ENCODE results near the gene RINT1.
"Not testable (repeated sequence)": the region's sequence is repeated elsewhere in the genome, so short reads cannot be mapped to it uniquely, and the experiment has no call there.

RINT1 gene

DNA sequence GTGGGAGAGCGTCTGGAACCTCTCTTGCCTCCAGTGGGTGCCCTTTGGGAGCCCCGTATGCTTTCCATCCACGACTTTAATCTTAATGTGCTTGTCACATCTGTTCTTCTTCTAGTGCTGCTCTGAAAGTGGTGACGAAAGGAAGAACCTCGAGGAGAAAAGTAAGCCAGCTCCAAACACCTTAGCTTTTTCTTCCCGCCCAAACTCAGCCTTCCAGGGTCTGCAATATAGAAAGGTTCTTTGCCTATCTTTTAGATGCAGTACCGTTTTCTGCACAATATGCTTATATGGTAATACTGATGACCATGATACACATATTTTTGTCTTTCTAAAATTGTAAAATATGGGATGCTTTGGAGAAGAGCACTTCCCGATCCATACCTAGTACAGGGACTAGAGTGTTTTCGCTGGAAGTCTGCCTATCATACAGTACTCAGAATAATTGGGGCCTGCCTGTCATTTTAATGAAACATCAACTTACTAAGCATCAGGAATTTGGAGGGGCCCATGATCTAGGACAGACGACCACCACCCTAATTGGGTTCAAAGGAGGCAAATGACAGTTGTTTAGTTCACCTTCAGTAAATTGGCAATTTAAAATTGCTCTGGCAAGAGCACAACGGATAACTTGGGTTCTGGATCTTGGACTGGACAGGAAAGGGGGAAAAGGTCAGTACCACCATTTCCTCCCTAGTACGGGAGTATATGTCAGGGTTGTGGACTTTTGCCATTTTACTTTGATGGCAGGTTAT is 884 bp downstream of the RINT1 start:
- DNase-seq = no peak

DNA sequence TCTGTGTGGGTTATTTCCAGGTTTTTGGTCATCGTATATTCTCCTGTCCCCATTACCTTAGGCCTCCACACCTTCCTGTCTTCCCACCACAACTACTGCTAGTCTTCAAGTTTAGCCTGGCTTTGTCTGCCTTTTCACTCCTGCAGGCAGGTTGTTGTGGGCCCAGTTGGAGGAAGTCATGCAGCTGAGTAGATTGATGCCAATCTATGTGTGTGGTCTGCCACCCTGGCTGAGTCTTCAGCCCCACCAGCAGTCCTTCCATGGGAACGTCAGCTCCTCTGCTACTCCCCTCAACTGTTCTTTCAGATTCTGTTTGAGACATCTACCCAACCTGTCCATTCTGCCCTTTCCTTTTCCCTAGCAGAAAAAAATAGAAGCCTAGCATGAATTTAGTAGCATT is 6.3 kb downstream of the RINT1 start:
- DNase-seq = no peak

DNA sequence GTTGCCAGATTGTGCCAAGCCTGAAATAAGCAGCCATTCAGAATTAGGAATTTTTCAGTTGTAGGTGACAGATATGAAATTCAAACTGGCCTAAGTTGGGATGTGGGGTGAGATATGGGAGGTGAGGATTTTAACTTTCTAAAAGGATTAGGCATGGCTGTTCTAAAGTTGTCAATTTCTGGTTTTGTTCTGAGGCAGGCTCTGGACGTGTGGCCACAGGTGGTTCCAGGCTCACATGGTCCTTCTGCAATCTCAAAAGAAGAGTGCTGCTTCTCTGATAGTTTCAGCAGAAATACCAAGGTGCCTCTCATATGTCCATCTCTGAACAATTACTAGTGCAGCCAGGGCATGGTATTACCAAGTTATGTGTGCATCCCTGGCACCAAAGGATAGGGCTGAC is 27.9 kb downstream of the RINT1 start:
- DNase-seq = no peak

DNA sequence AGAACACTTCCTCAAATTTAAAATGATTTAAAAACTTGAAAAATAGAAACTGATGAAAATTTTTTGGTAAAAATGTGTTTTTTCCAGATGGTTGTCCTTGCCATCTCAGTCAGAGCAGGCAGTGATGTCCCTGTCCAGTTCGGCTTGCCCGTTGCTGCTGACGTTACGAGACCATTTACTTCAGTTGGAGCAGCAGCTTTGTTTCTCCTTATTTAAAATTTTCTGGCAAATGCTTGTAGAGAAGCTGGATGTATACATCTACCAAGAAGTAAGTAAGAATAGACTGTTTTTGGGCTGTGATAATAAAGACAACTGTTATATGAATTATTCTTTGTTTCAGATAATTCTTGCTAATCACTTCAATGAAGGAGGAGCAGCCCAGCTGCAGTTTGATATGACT is 33.2 kb downstream of the RINT1 start:
- DNase-seq = no peak

DNA sequence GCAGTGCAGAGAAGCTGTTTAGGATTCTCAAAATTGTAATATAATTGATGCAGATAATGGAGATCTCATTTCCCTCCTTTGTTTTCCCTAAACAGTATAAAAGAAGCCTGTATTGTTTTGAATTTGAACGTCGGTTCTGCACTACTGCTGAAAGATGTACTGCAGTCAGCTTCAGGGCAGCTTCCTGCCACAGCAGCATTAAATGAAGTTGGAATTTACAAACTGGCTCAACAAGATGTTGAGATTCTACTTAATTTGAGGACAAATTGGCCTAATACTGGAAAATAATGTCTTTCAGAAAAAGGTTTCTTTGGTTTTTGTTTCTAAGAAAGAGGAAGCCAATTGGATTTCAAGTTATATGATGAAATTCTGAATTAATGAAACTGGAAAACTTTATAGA is 35.0 kb downstream of the RINT1 start:
- DNase-seq = no peak

DNA sequence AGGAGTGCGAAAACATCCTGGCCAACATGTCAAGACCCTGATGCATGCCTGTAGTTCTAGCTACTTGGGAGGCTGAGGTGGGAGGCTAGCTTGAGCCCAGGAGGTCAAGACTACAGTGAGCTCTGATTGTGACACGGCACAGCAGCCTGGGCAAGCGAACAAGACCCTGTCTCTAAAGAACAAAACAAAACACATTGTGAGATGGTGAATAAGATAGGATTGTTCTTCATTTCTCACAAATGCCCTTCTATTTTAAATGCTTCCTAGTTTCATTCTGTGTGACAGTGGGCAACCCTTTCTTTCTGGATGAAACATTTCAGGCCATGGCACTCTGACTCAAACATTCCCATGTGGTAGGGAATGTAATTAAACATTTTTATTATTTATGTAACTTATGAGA is 35.8 kb downstream of the RINT1 start:
- DNase-seq = no peak

DNA sequence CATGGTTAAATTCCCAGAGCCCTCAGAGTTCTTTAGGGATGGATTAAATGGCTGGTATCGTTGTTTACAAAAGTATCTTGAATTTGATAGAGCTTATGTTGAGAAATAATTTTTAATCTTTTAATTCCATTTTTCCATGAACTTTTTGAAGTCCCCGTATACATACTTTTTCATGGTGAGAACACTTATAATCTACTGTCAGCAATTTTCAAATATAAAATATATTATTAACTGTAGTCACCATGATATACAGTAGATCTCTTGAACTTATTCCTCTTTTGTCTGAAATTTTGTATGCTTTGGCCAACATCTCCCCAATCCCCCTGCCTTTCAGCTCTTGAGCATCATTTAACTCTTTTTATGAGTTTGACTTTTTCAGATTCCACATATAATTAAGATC is 39.9 kb downstream of the RINT1 start:
- no peak for DNase-seq

DNA sequence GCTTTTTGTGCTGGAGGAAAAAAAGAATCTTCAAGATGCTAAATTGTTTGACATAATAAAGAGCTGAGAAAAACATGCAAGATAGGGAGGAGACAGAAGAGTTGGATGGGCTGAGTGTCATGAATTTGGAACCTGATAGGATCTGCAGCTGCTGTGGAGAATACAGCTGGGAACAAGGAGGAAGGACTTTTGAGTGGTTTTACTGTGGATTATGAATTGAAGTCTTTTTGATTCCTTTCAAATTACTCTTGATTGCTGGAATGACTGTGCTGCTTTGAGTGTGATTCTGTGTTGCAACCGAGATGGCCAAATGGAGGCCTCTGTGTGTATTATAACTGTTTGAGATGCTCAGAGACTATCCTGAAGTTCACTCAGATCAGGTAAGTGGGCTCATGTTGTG is 45.2 kb downstream of the RINT1 start:
- no peak for DNase-seq

DNA sequence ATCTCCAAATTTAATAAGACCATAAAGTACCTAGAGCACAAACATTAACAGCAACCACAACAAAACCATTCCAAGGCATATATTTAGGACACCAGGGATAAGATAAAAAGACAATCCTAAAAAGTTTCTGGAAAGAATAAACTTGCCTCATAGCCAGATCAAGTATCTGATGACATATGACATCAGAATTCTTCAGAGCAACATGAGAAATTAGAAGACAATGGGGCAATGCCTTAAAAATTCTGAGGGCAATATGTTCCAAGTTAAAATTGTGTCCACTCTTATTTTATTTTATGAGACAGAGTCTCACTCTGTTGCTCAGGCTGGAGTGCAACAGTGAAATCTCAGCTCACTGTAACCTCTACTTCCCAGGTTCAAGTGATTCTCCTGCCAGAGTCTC is 46.5 kb downstream of the RINT1 start:
- DNase-seq = no peak

DNA sequence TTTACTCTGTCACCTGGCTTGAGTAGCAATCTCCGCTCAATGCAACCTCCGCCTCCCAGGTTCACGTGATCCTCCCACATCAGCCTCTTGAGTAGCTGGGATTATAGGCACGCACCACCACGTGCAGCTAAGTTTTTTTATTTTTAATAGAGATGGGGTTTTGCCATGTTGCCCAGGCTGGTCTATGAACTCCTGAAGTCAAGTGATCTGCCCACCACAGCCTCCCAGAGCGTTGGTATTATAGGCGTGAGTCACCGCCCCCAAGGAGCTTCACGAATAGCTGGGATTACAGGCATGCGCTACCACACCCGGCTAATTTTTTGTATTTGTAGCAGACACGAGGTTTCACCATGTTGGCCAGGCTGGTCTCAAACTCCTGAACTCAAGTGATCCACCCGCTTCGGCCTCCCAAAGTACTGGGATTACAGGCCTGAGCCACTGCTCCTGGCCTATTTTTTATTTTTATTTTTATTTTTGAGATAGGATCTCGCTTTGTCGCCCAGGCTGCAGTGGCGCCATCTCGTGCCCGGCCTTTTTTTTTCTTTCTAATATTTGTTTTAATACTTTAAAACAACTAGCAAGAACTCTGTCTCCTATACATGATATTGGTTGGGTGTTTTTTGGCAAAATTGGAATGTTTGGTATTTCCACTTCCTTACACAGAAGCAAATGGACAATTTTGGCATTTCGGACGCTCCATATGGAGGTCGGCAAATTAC is 48.2 kb downstream of the RINT1 start:
- DNase-seq = no peak

DNA sequence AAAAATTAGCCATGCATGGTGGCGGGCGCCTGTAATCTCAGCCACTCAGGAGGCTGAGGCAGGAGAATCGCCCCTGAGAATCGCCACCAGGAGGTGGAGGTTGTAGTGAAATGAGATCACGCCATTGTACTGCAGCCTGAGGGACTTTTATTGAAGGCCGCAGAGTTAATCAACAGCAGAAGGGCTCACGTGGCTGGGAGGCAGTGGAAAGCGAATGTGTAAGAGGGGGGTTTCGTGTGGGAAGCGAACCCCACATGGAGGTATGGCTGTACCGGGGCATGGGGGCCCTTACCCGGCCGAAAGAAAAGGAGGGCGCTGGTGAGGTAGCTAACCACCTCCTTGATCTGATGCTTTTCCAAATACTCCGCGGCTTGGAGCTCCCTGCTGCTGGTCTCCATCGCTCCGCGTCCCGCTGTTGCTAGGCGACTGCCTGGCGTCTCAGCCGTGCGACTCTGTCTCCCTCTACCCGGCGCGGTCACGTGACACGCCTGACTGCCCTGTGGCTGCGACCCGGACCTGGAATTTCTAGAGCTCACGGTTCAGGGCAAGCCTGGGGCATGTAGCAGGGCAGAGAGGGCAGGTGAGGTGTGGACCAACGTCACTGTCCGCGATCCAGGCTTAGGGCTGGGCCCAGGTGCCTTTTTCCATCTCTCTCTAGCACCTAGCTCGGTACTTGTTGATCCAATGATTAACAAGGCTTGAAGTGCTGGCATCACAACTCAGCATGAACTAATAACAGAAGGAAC is 49.2 kb downstream of the RINT1 start, which contains the start of gene EFCAB10:
Gene EFCAB10 (minus strand): TSS at position 428 of the 746 bp plus-strand sequence. CDS start 30 bp downstream, at position 398.
- DNase-seq = peak; percentile 90

DNA sequence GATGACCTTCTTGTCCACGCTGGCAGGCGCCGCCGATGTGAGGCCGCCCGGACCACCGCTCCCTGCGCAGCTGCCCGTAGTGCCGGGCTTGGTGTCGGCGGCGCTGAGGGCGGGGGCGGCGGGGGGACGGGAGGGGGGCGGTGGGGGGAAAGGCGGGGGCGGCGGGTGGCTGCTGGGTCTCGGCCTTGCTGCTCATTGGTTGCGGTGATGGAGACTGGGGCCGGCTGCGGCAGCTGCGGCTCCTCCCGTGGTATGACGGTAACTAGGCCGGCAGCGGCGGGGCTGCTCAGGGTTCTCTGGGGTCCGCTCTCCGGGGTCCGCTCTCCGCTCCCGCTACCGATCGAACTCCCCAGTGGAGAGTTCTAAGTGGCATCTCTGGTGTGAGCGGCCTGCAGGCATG is 51.1 kb downstream of the RINT1 start:
- DNase-seq = no peak

DNA sequence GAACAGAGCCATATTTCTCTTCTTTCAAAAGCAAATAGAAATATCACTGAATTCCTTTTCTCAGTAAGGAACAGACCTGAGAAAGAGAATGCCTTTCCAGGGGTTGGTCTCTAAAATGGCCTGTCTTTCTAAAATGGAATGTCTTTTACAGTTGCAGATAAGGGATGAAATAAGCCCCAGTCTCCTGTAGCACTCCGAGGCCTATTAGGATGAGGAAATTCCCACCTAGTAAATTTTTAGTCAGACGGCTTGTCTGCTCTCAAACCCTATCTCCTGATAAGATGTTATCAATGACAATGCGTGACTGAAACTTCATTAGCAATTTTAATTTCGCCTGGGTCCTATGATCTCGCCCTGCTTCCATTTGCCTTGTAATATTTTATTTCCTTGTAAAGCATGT is 52.2 kb downstream of the RINT1 start:
- DNase-seq = no peak

DNA sequence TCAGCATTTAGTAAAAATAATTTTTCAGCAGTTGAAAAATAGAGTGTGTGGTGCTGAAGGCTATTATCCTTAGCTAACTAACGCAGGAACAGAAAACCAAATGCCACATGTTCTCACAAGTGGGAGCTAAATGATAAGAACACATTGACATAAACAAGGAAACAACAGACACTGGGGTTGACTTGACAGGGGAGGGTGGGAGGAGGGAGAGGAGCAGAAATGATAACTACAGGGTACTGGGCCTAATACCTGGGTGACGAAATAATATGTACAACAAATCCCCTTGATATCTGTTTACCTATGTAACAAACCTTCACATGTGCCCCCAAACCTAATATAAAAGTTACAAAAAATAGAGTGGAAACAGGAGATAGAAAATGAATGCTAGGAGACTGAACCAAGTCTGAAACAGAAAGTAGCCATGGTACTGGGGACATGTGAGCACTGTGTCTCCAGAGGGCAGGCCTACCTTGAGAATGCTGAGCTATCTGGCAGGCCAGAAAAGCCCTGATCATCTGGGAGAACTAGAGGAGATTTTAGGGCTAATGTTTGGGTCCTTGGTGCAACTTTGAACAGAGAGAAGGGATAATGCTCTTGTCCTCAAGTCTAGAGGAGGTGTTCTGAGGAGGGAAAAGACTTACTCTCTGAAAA is 54.0 kb downstream of the RINT1 start:
- DNase-seq = no peak

DNA sequence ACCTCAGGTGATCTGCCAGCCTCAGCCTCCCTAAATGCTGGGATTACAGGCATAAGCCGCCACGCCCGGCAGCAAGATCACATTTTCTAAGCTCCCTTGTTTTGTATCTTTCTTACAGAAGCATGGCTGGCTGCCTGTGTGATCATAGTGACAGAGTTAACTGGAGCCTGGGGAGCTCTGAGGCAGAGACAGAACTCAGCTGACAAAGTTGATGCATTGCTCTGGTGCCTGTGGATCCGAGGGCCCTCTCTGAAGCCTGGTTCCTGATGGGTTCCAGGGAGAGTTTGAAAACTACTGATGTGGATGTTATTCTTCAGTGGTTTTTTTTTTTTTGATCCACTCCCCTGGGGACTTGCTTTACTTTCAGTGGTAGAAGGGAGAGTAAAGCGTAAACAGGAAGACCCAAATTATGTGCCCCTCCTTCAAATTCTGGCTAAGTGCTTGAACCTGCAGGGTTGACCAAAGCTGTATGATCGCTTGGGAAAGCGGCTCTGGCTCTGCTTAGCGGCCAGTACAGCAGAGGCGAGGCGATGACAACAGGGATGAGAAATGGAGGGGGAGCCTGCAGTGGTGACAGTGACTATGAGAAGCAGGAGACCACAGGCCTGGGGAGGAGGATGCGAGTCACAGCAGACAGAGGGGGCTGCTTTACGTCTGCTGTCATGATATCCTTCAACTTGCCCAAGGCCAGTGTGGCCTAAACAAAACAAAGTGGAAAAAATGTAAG is 56.1 kb downstream of the RINT1 start:
- DNase-seq = no peak

DNA sequence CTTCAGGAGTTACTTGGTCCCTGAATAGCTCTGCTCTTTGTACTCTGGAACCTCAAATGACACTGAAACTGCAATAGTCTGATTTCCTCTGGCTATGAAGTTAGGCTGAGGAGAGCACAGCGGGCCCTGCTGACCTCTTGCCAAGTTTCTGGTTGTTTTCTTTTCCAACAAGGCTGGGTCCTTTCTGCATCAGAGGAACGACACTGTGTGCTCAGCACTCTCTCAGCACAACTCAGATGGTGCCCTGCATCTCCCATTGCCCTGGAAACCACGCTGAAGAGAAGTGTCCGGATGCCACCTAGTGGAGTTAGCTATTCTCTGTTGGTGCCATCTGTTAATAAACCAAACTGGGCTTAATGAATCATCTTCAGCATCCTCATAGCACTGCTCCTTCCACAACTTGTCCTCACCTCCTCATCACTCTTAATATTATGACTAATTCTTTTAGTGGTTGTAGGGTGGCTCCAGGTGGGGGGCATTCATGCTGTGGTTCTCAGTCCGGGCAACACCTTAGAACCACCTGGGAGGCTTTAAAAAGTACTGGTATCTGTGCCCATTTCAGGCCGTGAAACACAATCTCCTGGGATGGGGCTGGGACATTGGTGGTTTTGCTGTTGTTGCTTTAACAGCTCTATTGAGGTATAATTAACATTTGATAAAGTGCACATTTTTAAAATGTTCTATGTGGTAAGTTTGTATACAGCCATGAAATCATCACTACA is 57.5 kb downstream of the RINT1 start:
- DNase-seq = peak; percentile 83

DNA sequence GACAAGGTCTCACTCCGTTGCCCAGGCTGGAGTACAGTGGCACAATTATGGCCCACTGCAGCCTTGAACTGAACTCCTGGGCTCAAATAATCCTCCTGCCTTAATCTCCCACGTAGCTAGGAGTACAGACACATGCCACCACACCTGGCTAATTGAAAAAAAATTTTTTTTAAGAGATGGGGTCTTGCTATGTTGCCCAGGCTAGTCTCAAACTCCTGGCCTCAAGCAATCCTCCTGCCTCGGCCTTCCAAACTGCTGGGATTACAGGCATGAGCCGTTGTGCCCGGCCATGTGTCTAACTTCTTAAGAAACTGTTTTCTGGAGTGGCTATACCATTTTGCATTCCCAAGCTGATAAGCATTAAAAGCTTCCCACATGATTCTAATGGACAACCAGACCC is 58.8 kb downstream of the RINT1 start:
- DNase-seq = no peak

DNA sequence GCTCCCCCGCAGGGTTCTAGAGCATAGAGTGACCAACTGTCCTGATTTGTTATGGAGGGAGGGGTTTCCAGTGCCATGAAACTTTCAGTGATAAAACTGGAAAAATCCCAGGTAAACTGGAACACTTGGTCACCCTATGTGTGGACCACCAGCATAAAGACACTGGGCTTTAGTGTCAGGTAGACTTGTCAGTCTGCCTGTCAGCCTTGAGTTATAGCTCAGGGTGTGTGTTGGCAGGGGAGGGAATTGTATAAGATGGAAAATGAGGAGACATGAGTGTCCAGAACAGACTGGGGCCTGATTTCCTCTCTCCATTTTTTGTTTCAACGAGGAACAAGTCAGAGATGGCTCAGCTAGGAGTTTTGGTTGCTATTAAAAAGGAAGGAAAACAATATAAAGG is 59.5 kb downstream of the RINT1 start:
- no peak for DNase-seq

DNA sequence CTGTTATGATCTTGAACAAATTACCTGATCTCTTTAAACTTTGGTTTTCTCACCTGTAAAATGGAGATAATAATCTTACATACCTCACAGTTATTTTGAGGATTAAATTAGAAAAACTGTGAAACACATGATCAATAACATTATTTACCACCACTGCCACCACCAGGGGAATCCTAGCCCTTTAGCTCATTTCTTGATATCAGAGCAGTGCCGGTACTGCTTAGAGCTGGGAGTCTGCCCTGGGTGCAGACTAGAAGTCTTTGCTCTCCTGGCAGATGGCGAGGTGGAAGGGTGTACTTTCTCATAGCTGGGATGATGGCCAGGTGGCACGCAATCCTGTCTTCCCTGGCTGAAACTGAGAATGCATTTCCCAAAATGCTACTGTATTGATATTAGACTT is 62.0 kb downstream of the RINT1 start:
- peak; percentile 58 for DNase-seq

DNA sequence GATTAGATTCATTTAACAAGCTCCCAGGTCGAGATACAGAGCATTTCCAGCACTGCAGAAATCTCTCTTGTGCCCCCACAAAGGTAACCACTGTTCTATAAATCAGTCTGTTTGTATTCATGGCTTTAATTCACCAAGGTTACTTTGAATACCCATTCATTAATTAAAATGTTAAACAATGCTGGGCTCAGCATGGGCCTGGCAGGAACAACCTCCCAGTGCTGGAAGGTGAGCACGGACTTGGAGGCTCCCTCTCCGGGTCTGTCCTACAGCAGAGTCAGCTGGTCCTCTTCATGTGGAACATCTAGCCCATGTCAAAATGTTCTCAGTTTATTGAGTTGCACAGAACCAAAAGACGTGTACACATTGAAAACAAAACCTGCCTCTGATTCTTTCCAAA is 64.9 kb downstream of the RINT1 start:
- DNase-seq = no peak

DNA sequence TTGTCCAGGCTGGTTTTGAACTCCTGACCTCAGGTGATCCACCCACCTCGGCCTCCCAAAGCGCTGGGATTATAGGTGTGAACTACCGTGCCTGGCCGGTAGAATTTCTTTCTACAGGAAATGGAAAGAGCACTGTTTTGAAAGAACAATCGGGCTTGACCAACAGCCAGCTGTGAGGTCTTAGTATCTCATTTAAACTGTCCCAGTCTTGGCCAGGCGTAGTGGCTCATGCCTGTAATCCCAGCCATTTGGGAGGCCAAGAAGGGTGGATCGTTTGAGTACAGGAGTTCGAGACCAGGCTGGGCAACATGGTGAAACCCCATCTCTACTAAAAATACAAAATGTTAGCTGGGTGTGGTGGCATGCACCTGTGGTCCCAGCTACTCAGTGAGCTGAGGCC is 67.1 kb downstream of the RINT1 start:
- not testable (repeated sequence) for DNase-seq

DNA sequence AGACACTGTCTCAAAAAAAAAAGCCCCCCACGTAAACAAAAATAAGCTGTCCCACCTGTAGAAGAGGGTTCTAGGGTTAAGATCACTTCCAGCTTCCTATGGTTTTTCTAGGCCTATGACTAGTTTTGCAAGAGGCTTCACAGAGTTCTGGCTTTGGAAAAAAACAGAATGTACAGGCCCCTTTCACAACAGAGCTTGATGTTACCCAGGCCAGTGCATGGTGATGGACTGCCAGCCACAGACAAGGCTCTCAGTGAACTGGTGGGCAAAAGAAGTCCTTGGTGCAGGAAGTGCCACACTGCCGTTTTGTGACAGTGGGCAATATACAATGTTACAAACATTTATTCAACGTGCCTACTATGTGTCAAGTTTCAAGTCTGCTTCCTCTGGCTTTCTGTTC is 67.5 kb downstream of the RINT1 start:
- no peak for DNase-seq

Measured in NCI-H1105 treated with DMSO at 0.1 percent for 48 hours (cell line).